Measurements from ENCODE around the gene SOX13.

GRCh38 chr1:204079608-204079999 lies 6.7 kb downstream of the SOX13 start:
- TF ChIP-seq CTCF (conservative IDR thresholded peaks at IDR 0.05 in 1 of 2, IDR thresholded peaks at IDR 0.05 in 1 of 2; ENCODE audit: extremely low read depth in 1 of 2, insufficient read depth in 1 of 2, low read depth in 1 of 2, low read length in 2 of 2) (no peak), EZH2 (IDR thresholded peaks at IDR 0.05; ENCODE audit: borderline replicate concordance, low read length) (no peak)
